Spleen (tissue), 11 donors: ENCODE measurements around the gene WHRN. TPM values are rescaled to one million over a fixed set of nuclear protein-coding genes. Genes with fewer than 3 reads are reported as not detected.

Source experiments
- DNase-seq: peaks from one replicate; pipeline ENCODE4 v3.0.0-alpha.2; 2020
- H3K27ac ChIP-seq, 8 donors: fragments of 200-600 bp; sonication (generic) in 7 of 8; 1 replicate in 4 of 8; 2 replicates in 4 of 8; pipeline versions ENCODE4 v1.5.0 to v1.8.0; 2016 to 2021; ENCODE audit warnings: inconsistent platforms in 4 of 8, mild to moderate bottlenecking in 4 of 8, moderate library complexity in 1 of 8
- H3K27me3 ChIP-seq, 7 donors: fragments of 200-600 bp; sonication (generic) in 6 of 7; replicated peaks in 1 of 7; 1 replicate in 4 of 7; 2 replicates in 3 of 7; pipeline versions ENCODE4 v1.5.0 to v1.8.0; 2016 to 2021; ENCODE audit warnings: inconsistent platforms in 3 of 7, mild to moderate bottlenecking in 1 of 7
- H3K36me3 ChIP-seq, 6 donors: fragments of 200-600 bp; sonication (generic) in 5 of 6; 1 replicate in 4 of 6; 2 replicates in 2 of 6; pipeline versions ENCODE4 v1.5.0 to v1.8.0; 2016 to 2021; ENCODE audit warnings: inconsistent platforms in 2 of 6
- H3K4me1 ChIP-seq, 6 donors: fragments of 200-600 bp; sonication (generic) in 5 of 6; 1 replicate in 3 of 6; 2 replicates in 3 of 6; pipeline versions ENCODE4 v1.5.0 to v1.8.0; 2016 to 2021; ENCODE audit warnings: inconsistent platforms in 3 of 6
- H3K4me3 ChIP-seq, 8 donors: fragments of 200-600 bp; sonication (generic) in 7 of 8; 1 replicate in 4 of 8; 2 replicates in 4 of 8; pipeline versions ENCODE4 v1.5.0 to v1.8.0; 2016 to 2021; ENCODE audit warnings: inconsistent platforms in 4 of 8, mild to moderate bottlenecking in 4 of 8, moderate library complexity in 2 of 8
- H3K9me3 ChIP-seq, 8 donors: fragments of 200-600 bp; sonication (generic) in 7 of 8; 1 replicate in 4 of 8; 2 replicates in 4 of 8; pipeline versions ENCODE4 v1.5.0 to v1.8.0; 2016 to 2021; ENCODE audit warnings: inconsistent platforms in 4 of 8
- CTCF ChIP-seq, 11 experiments: fragments of 200-600 bp in 7 of 11; fragments of 450-650 bp in 4 of 11; sonication (generic) in 4 of 11; IDR thresholded peaks in 8 of 11; conservative IDR thresholded peaks in 3 of 11; 1 replicate in 7 of 11; 2 replicates in 4 of 11; pipeline versions ENCODE4 v1.4.0 to v1.8.0; 2016 to 2021; ENCODE audit warnings: antibody characterized with exemption in 11 of 11, inconsistent platforms in 4 of 11, mild to moderate bottlenecking in 1 of 11
- POLR2A ChIP-seq, 3 donors: fragments of 450-650 bp; IDR thresholded peaks; one replicate each; pipeline ENCODE4 v1.5.1; 2017; ENCODE audit warnings: antibody characterized with exemption in 3 of 3, mild to moderate bottlenecking in 1 of 3
- POLR2AphosphoS5 ChIP-seq, 3 donors: sonication (generic); formaldehyde crosslinking; IDR thresholded peaks; one replicate each; pipeline ENCODE4 v1.5.1; 2017; ENCODE audit warnings: antibody characterized with exemption in 3 of 3
- WGBS, 5 donors: extraction: QIAGEN DNeasy Blood & Tissue Kit in 3 of 5; methylation state at CpG; one replicate each; pipeline versions ENCODE4 v1.1.5 to v1.1.7; 2013 to 2018; 5-methylcytosine and 5-hydroxymethylcytosine counted together
- intact Hi-C: fragments of 100-400 bp; cut with DNase I; formaldehyde crosslinking; loops from one replicate; pipeline ENCODE4 v1.15.0; 2023; ENCODE audit warnings: low total_unique reads
- polyA plus RNA-seq, 3 donors: library from polyadenylated mRNA; stranded (reverse); fragments of 200-250 nt; gene quantifications; one replicate each; pipeline ENCODE4 v1.2.1, GENCODE V29; 2013
- total RNA-seq, 7 donors: library from RNA; depleted of rRNA in 3 of 7; stranded (reverse); fragments of >200 nt in 3 of 7; fragmentation: NEBNext Ultra II Directional in 4 of 7; extraction: Animal tissue kit (Norgen Biotek cat#: 25700) in 4 of 7; gene quantifications; one replicate each; pipeline versions ENCODE4 v1.1.0 to v1.2.1, GENCODE V29; 2016 to 2021
- donor health status: healthy with polysubstance abuse.
- donor health status: DM: no; HTN: no; CAD: no; lungs with moderate emphysema.
- donor health status: DM: no; HTN: no; CAD: no.
- donor health status: Bipolar disorder and iron deficiency.
- donor health status: healthy.
- donor health status: DM: no; HTN: no; CAD: no.
- donor health status: DM: yes; HTN: yes; CAD: no.

The WHRN gene
- total and polyA plus RNA-seq, 10 donors, result 3.7 to 51.6 (median 26.8) TPM

GRCh38 chr9:114370251-114370967 lies 134.9 kb downstream of the WHRN start:
- H3K4me1 ChIP-seq, result peaks cover 80 to 100% (median 100%) of the 10 kb centered on the region in 6 donors

GRCh38 chr9:114369216-114370130 lies 135.8 kb downstream of the WHRN start:
- TF ChIP-seq POLR2AphosphoS5 (IDR thresholded peaks at IDR 0.05) (peak in 1 of 3 donors; percentile 74), POLR2A (IDR thresholded peaks at IDR 0.05) (no peak)
- intact Hi-C loops, result no loop called here
- 89 to 92% (median 89%) methylated on average over 9 of the region's 9 CpGs for WGBS, 5 donors
- Histone ChIP-seq H3K4me3 (peak overlapping the region in 1 of 8 donors; percentile 64), H3K27me3 (no peaks in the 10 kb centered on the region), H3K4me1 (peaks cover 80 to 100% (median 100%) of the 10 kb centered on the region in 6 donors), H3K36me3 (peaks cover 0 to 100% (median 51%) of the 10 kb centered on the region in 6 donors), H3K9me3 (no peaks in the 10 kb centered on the region), H3K27ac (peak overlapping the region; percentile 39 to 99 (median 94))
- DNase-seq, result peak; percentile 11

More at GRCh38 chr9:114370251-114370967, 134.9 kb downstream of the WHRN start:
- intact Hi-C loops, result no loop called here
- Histone ChIP-seq H3K27me3 (no peaks in the 10 kb centered on the region), H3K9me3 (no peaks in the 10 kb centered on the region), H3K27ac (peak overlapping the region; percentile 76 to 99 (median 94)), H3K36me3 (peaks cover 0 to 100% (median 43%) of the 10 kb centered on the region in 6 donors), H3K4me3 (peak overlapping the region in 1 of 8 donors; percentile 64)
- no peak for TF ChIP-seq POLR2A (IDR thresholded peaks at IDR 0.05)
- TF ChIP-seq POLR2AphosphoS5 (IDR thresholded peaks at IDR 0.05), result peak in 1 of 3 donors; percentile 18
- WGBS, 5 donors, result 57 to 77% (median 71%) methylated on average over 6 of the region's 6 CpGs
- DNase-seq, result peak; percentile 77

DNA sequence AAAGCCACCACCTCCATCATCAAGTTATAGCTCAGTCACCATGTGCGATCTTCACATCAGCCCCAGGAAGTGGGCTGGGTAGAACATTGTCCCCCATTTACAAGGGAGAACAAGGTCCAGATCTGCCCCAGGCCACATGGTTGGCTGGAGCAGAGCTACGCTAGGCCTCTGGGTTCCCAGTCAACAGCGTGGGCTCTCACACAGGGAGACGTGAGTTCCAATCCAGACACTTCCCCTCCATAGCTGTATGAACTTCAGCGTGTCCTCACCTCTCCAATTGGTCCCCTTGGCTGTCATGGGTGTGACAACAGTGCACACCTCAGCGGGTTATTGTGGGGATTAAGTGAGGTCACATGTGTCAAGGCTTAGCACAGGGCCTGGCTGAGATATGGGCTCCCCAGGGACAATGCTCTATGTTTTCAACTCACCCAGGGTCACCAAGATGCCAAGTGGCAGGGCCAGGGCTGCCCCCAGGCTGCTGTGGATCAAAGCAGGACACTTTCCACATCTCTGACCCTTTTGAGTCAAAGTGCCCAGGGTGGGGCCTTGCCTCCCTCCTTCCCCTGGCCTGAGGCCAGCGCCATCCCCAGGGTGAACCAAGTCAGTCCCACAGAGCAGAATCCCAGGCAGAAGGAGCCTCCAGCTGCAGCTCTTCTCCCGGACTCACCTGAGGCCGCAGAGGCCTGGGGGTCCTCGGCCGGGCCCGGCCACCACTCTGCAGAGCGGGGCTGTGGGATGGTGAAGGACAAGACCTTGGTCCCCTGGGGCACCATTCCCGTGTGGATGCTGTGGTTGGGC lies 137.3 kb downstream of the WHRN start:
- Histone ChIP-seq H3K27ac (peak overlapping the region; percentile 69 to 99 (median 92)), H3K9me3 (no peaks in the 10 kb centered on the region), H3K27me3 (no peaks in the 10 kb centered on the region), H3K36me3 (peaks cover 0 to 100% (median 63%) of the 10 kb centered on the region in 6 donors), H3K4me1 (peaks cover 80 to 100% (median 100%) of the 10 kb centered on the region in 6 donors), H3K4me3 (peak overlapping the region in 1 of 8 donors; percentile 51)
- intact Hi-C loops, result no loop called here
- peak; percentile 84 for DNase-seq
- TF ChIP-seq POLR2A (IDR thresholded peaks at IDR 0.05) (no peak), CTCF (IDR thresholded peaks at IDR 0.05 in 8 of 11, conservative IDR thresholded peaks at IDR 0.05 in 3 of 11) (no peak), POLR2AphosphoS5 (IDR thresholded peaks at IDR 0.05) (peak; percentile 35 to 77 (median 68))
- WGBS, 5 donors, result 72 to 83% (median 82%) methylated on average over 3 to 14 of the region's 14 CpGs

GRCh38 chr9:114367366-114367765 lies 137.9 kb downstream of the WHRN start:
- peaks cover under 1 to 100% (median 70%) of the 10 kb centered on the region in 6 donors for H3K36me3 ChIP-seq

More at GRCh38 chr9:114367366-114367765, 137.9 kb downstream of the WHRN start:
- intact Hi-C loops, result no loop called here
- Histone ChIP-seq H3K27me3 (no peaks in the 10 kb centered on the region), H3K4me1 (peaks cover 76 to 100% (median 98%) of the 10 kb centered on the region in 6 donors), H3K27ac (peak overlapping the region; percentile 69 to 99 (median 92)), H3K9me3 (no peaks in the 10 kb centered on the region), H3K4me3 (peak overlapping the region in 1 of 8 donors; percentile 51)
- WGBS, 5 donors, result 79 to 85% (median 80%) methylated on average over 3 to 6 of the region's 6 CpGs
- TF ChIP-seq CTCF (IDR thresholded peaks at IDR 0.05 in 8 of 11, conservative IDR thresholded peaks at IDR 0.05 in 3 of 11) (no peak), POLR2A (IDR thresholded peaks at IDR 0.05) (no peak), POLR2AphosphoS5 (IDR thresholded peaks at IDR 0.05) (peak in 2 of 3 donors; percentile 25 to 58)
- peak; percentile 80 for DNase-seq
